HG03565 (cell line): ENCODE results near the gene FIGNL2.
"Not testable (repeated sequence)": the region's sequence is repeated elsewhere in the genome, so short reads cannot be mapped to it uniquely, and the experiment has no call there.

Experiments used
- ATAC-seq: cut with Tn5 transposase; IDR thresholded peaks from one replicate; pipeline ENCODE4 v1.9.1; 2021; ENCODE audit warnings: mild to moderate bottlenecking, moderate library complexity; ENCODE audit not compliant: unreplicated experiment

The FIGNL2 gene

DNA sequence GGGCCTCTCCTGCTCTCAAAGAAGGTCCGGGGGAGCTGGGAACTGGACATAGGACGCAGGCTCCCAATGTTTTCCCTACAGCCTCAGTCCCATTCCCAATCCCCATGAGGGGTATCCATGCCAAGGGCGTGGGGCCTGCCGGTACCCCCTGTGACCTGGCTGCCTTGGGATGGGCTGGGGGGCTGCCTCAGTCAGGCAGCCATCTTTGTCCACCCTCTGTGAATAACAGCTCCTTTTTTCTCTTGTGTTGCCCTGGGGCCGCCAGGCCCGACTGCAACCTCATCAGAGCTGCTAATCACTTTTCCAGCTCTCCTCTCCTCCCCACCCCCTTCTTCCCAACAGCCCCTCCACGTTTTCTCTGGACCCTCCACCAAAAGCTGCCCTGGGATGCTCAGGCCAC, 11.2 kb downstream of the FIGNL2 start:
- ATAC-seq, result no peak

DNA sequence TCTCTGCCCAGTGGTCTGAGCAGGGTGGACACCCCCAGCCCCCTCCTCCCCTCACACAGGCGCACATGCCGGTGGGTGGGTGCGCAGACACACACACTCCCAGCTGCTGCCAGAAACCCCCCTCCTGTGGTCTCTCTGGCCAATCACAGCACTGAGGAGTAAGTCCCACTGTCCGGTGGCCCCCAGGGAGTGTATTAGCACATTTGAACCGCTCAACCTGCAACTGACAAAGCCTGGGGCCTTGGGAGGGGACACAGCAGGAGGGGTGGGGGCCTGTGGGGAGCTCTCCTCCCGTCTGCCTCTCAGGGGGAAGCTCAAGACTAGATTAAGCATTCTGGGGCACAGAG, 11.7 kb downstream of the FIGNL2 start:
- ATAC-seq, result no peak

DNA sequence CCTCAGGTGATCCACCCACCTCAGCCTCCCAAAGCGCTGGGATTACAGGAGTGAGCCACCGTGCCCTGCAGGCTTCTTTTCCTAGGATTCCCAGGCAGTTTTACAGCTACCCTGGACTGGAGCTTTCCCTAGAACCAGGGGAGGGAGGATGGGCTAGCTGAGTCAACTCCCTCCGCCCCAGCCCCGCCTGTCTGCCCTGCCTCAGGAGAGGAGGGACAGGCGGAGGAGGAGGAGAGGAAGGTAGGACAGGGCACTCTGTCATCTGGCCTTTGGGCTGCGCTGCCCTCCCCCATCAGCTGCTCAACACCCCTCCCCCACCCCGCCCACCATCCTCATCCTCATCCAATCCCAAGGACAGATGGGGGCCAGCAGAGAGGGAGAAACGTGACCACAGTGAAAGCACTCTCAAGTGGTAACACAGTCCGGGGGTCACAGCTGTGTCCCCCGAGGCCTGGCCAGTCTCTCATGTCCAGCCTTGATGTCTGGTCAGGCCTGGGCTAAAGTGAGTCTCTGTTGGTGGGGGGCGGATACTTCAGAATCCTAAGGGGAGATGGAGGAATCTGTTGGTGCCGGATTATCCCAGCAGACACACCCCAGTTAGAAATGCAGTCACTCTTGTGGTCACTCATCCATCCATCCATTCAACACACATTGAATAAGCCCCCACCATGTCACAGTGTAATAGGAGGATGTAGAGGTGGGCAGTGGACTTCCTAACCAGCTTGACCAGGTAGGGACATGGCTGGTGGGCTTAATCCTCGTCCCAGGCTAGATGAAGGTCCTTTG, 12.3 kb downstream of the FIGNL2 start:
- ATAC-seq, result no peak

DNA sequence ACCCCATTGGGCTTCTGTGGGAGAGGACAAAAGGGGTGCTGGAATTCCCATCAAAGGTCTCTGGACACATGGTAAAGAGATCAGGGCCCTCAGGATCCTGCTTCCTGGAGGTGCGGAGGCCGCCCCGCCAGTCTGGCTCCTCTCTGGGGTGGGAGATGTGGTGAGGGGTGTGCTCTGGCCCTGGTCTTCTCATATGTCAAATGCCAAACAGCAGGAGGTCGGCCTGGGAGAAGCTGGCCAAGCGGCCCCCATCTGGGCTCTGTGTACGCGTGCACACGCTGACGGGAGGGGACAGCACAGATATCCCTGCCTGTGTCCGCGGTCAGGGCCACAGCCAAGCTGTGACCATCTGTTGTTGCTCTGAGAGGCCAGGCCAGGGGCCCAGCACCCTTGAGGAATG, 14.1 kb downstream of the FIGNL2 start:
- no peak for ATAC-seq

DNA sequence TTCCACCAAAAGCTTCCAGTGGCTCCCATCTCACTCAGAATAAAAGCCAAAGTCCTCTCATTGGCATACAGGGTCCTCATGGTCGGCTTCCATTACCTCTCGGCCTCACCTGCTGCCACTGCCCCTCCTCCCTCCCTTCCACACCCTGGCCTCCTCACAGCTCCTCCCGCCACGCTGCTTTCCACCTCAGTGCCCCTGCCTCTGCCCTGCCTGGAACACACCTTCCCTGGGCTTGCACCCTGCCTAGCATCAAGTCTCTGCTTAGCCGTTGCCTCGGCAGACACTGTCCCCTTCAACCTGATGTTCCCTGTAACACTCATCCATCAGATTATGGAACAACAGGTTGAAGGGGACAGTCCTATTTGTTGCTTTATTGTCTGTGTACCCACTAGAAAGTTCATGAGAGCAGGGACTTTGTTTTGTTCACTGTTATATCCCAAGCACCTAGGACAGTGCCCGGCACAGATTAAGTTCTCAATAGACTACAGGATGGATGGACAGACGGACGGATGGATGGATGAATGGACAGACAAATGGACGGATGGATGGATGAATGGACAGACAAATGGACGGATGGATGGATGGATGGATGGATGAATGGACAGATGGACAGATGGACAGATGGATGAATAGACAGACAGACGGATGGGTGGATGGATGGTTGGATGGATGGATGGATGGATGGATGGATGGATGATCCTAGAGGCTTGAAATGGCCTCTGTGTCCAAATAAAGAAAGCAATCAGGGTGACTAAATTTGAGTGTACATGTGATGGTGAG, 14.9 kb downstream of the FIGNL2 start:
- ATAC-seq, result no peak

DNA sequence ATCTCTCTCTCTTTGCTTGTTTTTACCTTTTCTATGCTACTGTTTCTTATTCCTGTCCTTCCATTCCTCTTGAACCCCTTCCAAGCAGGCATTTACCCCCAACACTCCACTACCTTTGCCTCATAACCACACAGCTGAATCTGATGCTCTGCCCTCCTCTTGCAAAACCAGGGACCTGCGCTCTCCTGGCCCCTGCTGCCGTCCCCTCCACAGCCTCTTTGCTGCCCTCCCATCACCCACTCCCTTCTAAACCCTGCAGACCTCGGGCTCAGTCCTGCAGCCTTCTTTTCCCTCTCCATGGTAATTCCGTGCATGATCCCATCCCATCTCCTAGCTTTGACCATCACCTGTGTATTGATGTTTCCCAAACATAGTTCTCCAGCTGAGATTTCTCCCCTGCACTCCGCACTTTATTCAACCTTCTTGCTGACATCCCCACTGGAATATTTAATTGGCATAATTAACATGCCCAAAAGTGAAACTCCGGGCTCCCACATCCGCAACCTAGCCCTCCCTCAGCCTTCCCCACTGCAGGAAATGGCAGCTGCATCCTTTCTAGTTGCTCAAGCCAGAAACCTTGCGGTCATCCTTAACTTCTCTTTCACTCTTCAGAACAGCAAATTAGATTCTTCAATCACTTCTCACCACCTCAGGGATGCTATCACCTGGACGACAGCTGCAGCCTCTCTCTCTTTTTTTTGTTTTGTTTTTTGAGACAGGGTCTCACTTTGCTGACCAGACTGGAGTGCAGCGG, 16.0 kb downstream of the FIGNL2 start:
- no peak for ATAC-seq

DNA sequence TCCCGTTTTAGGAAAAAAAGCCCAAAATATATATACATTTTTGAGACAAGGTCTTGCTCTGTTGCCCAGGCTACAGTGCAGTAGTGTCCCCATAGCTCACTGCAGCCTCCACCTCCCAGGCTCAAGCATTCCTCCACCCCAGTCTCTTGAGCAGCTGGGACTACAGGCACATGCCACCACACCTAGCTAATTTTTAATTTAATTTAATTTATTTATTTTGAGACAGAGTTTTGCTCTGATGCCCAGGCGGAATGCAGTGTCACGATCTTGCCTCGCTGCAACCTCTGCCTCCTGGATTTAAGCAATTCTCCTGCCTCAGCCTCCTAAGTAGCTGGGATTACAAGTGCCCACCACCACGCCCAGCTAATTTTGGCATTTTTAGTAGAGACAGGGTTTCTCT, 16.7 kb downstream of the FIGNL2 start:
- not testable (repeated sequence) for ATAC-seq

DNA sequence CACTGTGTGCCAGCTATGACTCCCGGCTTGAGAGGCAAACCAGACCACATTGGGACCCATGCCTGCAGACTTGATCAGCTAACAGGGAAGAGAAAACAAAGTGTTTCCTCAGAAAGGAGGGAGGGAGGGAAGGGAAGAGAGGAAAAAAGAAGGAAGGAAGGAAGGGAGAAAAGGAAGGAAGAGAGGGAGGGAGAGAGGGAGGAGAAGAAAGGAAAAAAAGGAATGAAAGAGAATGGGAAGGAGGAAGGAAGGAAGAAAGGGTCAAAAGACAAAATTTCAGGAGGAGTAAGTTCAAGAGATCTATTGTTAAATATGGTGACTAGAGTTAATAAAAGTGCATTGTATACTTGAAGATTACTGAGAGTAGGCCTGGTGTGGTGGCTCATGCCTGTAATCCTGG, 18.9 kb downstream of the FIGNL2 start:
- no peak for ATAC-seq

DNA sequence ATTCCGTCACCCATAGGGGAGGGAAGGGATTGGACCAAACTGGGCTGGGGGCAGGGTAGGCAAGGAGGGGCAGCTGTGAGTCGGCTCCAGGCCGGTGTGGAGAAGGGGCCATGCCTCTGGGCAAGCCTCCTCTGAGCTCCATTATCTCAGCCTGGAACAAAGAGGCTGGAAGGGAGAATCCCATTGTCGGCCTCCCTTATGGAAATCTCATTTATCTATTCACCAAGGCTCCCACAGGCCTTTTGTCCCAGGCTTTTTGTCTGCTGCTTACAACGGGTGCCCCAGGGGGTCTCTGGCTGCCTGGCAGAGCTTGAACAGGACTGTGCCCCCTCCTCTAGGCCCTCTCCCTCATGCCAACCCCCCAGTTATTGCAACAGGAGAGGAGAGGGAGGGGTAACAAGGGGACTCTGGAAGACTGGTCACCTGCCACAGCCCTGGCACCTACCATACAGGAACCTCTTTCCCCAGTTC, 19.5 kb downstream of the FIGNL2 start:
- ATAC-seq, result no peak

DNA sequence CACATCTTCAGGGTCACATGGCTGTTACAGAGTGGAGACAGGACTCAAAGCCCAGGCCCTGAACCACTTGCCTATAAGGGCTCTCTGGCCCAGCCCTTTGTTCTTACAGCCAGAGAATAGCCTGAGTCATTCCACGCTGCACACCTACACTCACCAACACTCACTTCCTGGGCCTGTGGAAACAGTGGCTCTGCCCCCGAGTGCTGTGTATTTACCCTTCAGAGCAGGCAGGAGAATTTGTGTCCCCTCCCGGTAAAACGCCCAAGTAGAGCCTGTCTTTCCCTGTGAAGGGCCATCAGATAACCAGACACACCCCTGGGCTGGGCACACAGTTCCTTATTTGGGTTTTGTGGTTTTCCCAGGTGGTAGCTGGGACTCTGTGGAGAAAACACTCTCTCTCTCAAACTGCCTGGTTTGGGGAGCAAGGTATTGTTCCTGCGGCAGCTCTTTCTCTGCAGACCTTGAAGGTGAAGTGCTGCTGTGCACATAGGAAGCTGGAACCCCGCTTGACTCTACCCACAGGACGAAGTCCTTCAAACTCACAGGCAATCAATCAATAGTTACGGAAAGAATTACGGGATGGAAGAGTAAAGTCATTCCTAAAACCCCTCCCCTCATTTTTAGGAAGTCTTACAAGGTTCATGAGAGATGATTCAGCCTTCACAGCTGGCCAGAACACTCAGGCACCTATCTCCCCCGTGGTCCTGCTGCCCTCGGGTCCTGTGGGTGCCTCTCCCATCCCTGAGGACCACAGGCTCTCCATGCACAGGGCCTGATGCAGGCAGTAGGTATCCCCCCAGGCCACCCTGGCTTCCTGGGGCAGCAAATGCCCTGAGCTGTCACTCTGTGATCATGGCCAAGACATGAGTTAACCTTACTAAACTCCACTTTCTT, 20.3 kb downstream of the FIGNL2 start:
- ATAC-seq, result no peak

DNA sequence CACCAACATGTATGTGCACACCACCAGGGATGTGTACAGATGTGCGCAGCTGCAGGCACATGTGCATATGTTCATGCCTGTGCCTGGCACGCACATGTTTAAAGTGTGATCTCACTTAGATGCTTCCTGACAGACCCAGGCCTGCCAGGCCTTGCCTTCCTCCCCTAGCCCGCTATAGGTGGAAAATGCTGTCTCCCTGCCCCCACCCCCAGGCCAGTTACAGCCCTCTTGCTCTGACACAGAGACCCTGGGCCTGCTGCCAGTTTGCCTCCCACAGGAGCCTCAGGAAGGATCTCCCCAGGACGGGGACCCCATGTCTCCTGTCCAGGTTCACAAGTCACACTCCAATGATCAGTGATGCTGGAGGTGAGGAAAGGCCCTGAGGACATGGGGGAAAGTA, 21.6 kb downstream of the FIGNL2 start:
- no peak for ATAC-seq

DNA sequence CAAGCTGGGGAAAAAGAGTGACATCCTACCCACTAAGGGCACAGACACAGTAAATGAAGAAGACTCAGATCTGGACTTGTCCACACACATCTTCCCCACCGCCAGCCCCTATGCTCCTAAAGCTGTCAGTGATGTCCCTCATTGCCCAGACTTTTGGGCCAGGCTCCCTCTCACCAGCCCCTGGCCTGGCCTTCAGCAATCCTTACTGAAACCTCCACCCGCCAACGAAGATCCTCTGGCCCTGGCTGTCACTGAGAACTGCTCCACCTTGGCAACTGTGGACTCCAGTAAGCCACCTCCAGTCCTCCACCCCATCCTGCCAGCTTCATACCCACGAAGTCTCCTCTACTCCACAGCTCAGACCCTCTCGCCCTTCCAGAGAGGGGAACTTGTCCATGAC, 23.3 kb downstream of the FIGNL2 start:
- no peak for ATAC-seq

DNA sequence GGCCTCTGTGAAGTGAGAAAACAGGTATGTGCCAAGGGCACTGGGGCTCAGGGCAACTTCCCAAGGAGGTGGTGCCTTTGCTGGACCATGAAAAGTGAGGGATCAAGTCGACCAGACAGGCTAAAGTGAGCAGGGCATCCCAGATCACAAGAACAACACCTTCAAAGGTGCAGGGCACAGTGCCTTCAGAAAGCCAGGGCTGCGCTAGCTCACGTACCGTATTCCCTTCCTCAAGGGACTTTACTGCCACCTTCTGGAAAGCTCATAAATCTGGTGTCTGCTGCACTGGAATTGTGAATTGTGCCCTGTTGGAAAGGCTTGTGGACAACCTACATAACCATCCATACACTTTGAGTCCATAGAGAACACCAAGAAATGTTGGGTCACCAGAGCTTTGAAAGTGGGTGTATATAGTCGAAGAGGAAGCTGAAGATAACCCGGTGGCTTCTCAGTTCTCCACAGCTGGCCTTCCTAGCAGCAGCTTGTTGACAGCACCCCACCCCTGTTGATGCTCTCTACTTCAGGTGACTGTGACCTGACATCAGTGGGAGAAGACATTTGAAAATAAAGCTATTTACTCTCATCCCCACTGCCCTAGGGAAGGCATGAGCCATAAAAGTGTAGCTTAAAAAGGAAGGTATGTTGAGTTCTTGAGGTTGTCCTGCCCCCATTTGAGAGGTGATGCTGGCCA, 24.5 kb downstream of the FIGNL2 start:
- no peak for ATAC-seq

DNA sequence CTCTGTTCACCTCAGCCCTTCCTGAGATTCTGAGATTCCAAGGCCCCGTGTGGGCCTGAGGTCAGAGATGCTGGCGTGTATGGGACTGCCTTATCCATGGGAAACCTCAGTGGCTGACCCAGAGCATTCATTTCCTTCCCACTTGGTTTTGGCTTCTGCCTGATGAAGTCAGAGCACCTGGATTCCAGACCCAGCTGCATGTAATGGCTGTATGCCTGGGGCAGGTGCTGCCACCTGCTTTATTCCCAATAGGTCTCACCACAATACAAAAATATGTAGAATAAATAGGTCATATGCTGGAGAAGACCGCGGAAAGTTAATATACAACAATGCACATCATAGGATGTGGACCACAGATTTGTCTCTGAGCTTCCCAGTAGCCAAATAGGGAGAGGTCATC, 25.6 kb downstream of the FIGNL2 start:
- ATAC-seq, result no peak

DNA sequence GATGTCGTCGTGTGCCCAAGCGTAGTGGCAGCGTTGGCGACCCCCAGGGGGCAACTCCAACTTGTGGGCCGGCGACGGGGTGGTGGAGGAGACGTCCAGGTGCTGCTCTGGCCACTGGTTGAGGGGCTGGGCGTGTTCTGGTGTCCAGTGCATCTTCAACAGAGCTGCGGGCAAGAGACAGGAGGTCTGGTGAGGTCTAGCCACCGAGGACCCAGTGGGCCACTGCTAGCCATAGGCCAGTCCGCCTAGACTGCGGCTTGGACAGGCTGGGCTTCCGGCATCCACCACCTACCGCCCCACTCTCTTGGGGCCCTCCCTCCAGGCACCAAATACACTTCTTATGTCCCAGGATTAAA, 26.3 kb downstream of the FIGNL2 start:
- ATAC-seq, result no peak

DNA sequence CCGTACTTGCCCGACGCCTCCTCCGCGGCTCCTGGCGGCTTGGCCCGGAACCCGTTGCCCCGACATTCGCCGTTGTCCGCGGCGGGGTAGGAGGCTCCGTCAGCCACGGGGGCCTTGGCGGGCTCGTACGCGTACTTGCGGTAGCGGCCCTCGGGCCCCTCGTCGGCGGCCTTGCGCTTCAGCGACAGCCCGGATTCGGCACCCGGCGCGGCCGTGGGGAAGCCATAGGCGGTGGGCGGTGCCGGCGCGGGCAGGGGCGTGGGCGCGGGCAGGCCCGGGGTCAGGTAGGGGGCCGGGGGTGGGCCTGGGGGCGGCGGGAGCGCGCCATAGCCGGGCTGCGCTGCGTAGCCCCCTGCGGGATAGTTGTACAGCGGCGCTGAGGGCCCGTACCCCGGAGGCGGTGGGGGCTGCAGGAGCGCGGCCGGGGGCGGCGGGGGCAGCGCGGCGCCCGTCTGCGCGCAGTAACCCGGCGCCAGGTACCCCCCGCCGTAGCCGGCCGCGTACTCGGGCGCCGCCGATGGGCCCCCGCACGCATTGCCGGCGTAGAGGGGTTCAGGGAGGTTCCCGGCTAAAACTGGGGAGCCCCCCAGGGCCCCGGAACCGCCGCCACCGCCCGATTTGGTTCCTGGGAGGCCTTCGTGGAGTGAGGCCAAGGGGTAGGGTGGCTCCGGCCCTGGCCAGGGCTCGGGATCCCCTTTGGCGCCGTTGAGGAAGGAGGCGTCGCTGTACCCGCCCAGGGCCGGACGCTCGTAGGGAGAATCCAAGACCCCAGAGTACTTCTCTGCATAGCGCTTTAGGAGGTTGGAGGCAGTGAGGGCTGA, 26.9 kb downstream of the FIGNL2 start:
- ATAC-seq, result no peak

DNA sequence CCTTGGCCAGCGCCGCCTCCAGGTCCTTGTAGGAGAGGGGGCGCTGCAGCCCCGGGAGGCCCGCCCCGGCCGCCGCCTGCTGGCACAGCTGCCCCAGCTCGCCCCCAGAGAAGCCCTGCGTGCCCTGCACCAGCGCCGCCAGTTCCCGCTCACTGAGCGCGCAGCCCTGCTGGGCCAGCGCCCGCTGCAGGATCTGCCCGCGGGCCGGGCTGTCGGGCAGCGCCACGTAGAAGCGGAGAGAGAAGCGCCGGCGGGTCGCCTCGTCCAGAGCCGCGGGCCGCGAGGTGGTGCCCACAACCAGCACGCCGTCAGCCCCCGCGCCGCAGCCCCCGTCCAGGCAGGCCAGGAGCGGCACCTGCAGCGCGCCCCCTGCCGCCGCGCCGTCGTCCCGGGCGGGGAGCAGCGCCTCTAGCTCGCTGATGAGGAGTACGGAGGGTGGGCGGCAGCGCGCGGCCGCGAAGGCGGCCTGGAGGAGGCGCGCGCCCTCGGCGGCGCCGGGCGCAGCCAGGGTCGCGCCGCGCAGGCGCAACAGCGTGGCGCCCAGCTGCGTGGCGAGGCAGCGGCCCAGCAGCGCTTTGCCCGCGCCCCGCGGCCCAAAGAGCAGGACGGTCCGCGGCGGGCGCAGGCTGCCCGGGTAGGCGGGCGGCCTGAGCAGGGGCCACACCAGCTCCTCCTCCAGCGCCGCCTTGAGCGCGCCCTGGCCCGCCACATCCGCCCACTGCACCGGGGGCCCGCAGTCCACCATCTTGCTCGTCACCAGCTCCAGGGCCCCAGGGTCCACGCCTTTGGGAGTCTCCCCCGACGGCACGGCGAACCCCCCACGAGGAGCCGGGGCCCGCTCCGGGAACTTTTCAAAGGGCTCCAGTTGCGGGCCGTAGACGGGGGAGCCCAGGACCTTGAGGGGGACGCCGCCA, 27.7 kb downstream of the FIGNL2 start:
- ATAC-seq, result no peak
